Measurements from ENCODE around the gene ZIC4. TPM values are rescaled to one million over a fixed set of nuclear protein-coding genes. Genes with fewer than 3 reads are reported as not detected.

Gene ZIC4
- total and polyA plus RNA-seq, 2 of the 8 experiments (the other 6 are each of a cell fraction or from before 2014, with no cell fraction given): 0.03 to 0.13 TPM

- TF ChIP-seq RFX5 (IDR thresholded peaks at IDR 0.05; ENCODE audit: borderline replicate concordance, low read depth, low read length) (no peak), RAD21 (IDR thresholded peaks at IDR 0.05 in 1 of 2, conservative IDR thresholded peaks at IDR 0.05 in 1 of 2; ENCODE audit: low read depth in 2 of 2, low read length in 2 of 2) (no peak), EZH2 (IDR thresholded peaks at IDR 0.05; ENCODE audit: low read depth, low read length, severe bottlenecking) (peak; percentile 70)
Observed at GRCh38 chr3:147407498-147408187, 1.3 kb upstream of the ZIC4 start (continued).

Data from H1 (cell line).